HepG2 (cell line): Measurements from ENCODE around the gene PPOX. TPM values are rescaled to one million over a fixed set of nuclear protein-coding genes. Genes with fewer than 3 reads are reported as not detected.

Experiments used
- ARNT2 ChIP-seq: sonication (generic); formaldehyde crosslinking; IDR thresholded peaks from 2 replicates; pipeline ENCODE4 v1.8.0; 2022; ENCODE audit warnings: mild to moderate bottlenecking, low read depth, missing genetic modification reagents, moderate library complexity
- BRD4 ChIP-seq: sonication (generic); formaldehyde crosslinking; IDR thresholded peaks from 2 replicates; pipeline ENCODE4 v1.4.0; 2020; ENCODE audit warnings: missing genetic modification reagents
- FOXA1 ChIP-seq, 2 experiments: fragments of 450-650 bp in 1 of 2; sonication (generic) in 1 of 2; formaldehyde crosslinking in 1 of 2; IDR thresholded peaks; 2 replicates each; pipeline versions ENCODE4 v1.4.0 to v1.6.1; 2016 to 2020; ENCODE audit warnings: missing genetic modification reagents in 1 of 2
- GATAD1 ChIP-seq: IDR thresholded peaks from 2 replicates; pipeline ENCODE4 v1.6.1; 2016; ENCODE audit warnings: missing genetic modification reagents, missing compliant biosample characterization
- HMG20A ChIP-seq: IDR thresholded peaks from 2 replicates; pipeline ENCODE4 v1.6.1; 2016; ENCODE audit warnings: borderline replicate concordance
- HNRNPH1 ChIP-seq: fragments of 200-400 bp; formaldehyde crosslinking; optimal IDR thresholded peaks from 2 replicates; pipeline ENCODE3; 2017; ENCODE audit warnings: mild to moderate bottlenecking, low read depth, low read length
- JDP2 ChIP-seq: sonication (generic); formaldehyde crosslinking; IDR thresholded peaks from 2 replicates; pipeline ENCODE4 v1.8.1; 2022; ENCODE audit warnings: missing genetic modification reagents, borderline replicate concordance
- MED8 ChIP-seq: sonication (generic); formaldehyde crosslinking; IDR thresholded peaks from 2 replicates; pipeline ENCODE4 v1.8.1; 2023; ENCODE audit warnings: mild to moderate bottlenecking, missing genetic modification reagents; ENCODE audit not compliant: insufficient replicate concordance
- RXRB ChIP-seq: IDR thresholded peaks from 2 replicates; pipeline ENCODE4 v1.6.1; 2016; ENCODE audit warnings: borderline replicate concordance, missing genetic modification reagents, missing compliant biosample characterization
- SP5 ChIP-seq: IDR thresholded peaks from 2 replicates; pipeline ENCODE4 v1.6.1; 2016; ENCODE audit warnings: low read depth, borderline replicate concordance
- TAF1 ChIP-seq: sonication (generic); formaldehyde crosslinking; IDR thresholded peaks from 2 replicates; pipeline ENCODE4 v1.4.0; 2020; ENCODE audit warnings: missing genetic modification reagents
- TCF7 ChIP-seq: sonication (generic); IDR thresholded peaks from 2 replicates; pipeline ENCODE4 v1.6.1; 2016; ENCODE audit warnings: antibody characterized with exemption, low read depth
- ZNF562 ChIP-seq: sonication (generic); formaldehyde crosslinking; IDR thresholded peaks from 2 replicates; pipeline ENCODE4 v1.8.0; 2022; ENCODE audit warnings: missing genetic modification reagents, borderline replicate concordance
- polyA plus RNA-seq, 8 experiments: library from polyadenylated mRNA; depleted of rRNA in 3 of 8; stranded (reverse) in 7 of 8; unstranded in 1 of 8; fragments of >200 nt; fragmentation: Illumina TruSeq in 4 of 8; extraction: Trizol in 4 of 8; gene quantifications; 2 replicates each; pipeline versions ENCODE4 v1.2.1 to v1.2.3, GENCODE V29; 2011 to 2016; ENCODE audit warnings: low read depth in 4 of 8, missing spikeins in 1 of 8, mixed read lengths in 1 of 8; ENCODE audit not compliant: insufficient read depth in 1 of 8
- total RNA-seq, 5 experiments: library from RNA; depleted of rRNA; stranded (reverse); fragments of >200 nt; fragmentation: Illumina TruSeq; extraction: Trizol; gene quantifications; 2 replicates each; pipeline ENCODE4 v1.2.3, GENCODE V29; 2016; ENCODE audit warnings: low read depth in 1 of 5
- TF ChIP-seq, protein P1 (sequence below): sonication (generic); formaldehyde crosslinking; IDR thresholded peaks from 2 replicates; pipeline ENCODE4 v1.5.1; 2020; ENCODE audit warnings: mild to moderate bottlenecking, moderate library complexity, missing genetic modification reagents
- TF ChIP-seq, protein P2 (sequence below): sonication (generic); formaldehyde crosslinking; IDR thresholded peaks from 2 replicates; pipeline ENCODE4 v1.5.0; 2020; ENCODE audit warnings: missing genetic modification reagents
- TF ChIP-seq, protein P3 (sequence below): sonication (generic); formaldehyde crosslinking; IDR thresholded peaks from 2 replicates; pipeline ENCODE4 v1.5.0; 2020; ENCODE audit warnings: missing genetic modification reagents
- TF ChIP-seq, protein P4 (sequence below): IDR thresholded peaks from 2 replicates; pipeline ENCODE4 v1.4.0; 2020; ENCODE audit warnings: mild to moderate bottlenecking, missing genetic modification reagents
- TF ChIP-seq, protein P5 (sequence below): sonication (generic); IDR thresholded peaks from 2 replicates; pipeline ENCODE4 v1.6.1; 2016; ENCODE audit warnings: low read depth, borderline replicate concordance
- TF ChIP-seq, protein P6 (sequence below): sonication (generic); formaldehyde crosslinking; IDR thresholded peaks from 2 replicates; pipeline ENCODE4 v1.4.0; 2020; ENCODE audit warnings: missing genetic modification reagents, mild to moderate bottlenecking, borderline replicate concordance

PPOX gene
- total and polyA plus RNA-seq, 2 of the 13 experiments (the other 11 are each of a cell fraction or from before 2014, with no cell fraction given): 15.5 to 27.7 TPM

DNA sequence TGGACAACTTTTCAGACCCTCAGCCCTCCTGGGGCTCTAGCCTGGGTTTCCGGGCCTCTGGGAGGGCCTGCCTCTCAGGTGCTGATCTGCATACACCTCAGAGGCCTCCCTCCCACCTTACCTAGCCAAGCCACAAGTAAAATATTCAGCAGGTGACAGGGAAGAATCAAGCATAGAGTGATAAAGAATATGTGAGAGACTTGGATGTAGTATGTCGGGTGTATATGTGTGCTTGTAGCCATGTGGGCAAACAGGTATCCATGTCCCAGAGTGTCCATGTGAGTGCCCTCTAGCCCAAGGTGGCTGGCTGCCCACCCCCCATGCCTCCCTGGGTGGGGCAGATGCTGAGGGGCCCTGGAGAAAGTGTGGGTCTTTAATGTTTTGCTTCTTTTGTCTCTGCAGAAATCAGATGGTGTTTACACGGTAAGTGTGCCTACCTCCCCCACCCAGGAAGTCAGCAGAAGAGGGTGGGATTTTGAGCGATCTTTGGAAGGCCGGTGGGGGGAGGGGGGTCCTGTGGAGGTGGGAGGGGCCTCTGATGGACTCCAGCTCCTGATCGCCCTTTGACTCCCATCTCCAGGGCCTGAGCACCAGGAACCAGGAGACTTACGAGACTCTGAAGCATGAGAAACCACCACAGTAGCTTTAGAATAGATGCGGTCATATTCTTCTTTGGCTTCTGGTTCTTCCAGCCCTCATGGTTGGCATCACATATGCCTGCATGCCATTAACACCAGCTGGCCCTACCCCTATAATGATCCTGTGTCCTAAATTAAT is 52.3 kb downstream of the PPOX start (continued):
- TF ChIP-seq, protein P1, sequence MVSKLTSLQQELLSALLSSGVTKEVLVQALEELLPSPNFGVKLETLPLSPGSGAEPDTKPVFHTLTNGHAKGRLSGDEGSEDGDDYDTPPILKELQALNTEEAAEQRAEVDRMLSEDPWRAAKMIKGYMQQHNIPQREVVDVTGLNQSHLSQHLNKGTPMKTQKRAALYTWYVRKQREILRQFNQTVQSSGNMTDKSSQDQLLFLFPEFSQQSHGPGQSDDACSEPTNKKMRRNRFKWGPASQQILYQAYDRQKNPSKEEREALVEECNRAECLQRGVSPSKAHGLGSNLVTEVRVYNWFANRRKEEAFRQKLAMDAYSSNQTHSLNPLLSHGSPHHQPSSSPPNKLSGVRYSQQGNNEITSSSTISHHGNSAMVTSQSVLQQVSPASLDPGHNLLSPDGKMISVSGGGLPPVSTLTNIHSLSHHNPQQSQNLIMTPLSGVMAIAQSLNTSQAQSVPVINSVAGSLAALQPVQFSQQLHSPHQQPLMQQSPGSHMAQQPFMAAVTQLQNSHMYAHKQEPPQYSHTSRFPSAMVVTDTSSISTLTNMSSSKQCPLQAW: peak; percentile 88
- TF ChIP-seq, protein P2, sequence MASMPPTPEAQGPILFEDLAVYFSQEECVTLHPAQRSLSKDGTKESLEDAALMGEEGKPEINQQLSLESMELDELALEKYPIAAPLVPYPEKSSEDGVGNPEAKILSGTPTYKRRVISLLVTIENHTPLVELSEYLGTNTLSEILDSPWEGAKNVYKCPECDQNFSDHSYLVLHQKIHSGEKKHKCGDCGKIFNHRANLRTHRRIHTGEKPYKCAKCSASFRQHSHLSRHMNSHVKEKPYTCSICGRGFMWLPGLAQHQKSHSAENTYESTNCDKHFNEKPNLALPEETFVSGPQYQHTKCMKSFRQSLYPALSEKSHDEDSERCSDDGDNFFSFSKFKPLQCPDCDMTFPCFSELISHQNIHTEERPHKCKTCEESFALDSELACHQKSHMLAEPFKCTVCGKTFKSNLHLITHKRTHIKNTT: no peak
- TF ChIP-seq, protein P3, sequence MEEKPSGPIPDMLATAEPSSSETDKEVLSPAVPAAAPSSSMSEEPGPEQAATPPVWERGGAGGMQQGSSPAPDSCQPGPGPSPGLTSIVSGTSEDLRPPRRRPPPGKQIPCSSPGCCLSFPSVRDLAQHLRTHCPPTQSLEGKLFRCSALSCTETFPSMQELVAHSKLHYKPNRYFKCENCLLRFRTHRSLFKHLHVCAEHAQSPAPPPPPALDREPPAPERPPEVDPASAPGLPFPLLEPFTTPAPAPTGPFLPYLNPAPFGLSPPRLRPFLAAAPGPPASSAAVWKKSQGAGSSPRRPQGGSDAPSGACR: peak; percentile 28; the same call in 1 of the 2 replicates
- TF ChIP-seq HMG20A (CRISPR knock-in tag) (peak; percentile 52; the same call in 1 of the 2 replicates), ZNF562 (CRISPR knock-in tag) (0 out of 2 replicates have a peak, but pooled peaks have one; percentile 15), MED8 (CRISPR knock-in tag) (peak; percentile 85), HNRNPH1 (peak; percentile 88), GATAD1 (peak; percentile 45; the same call in 1 of the 2 replicates), BRD4 (peak; percentile 71), SP5 (CRISPR knock-in tag) (peak; percentile 99), JDP2 (CRISPR knock-in tag) (peak; percentile 14; the same call in 1 of the 2 replicates), TCF7 (peak; percentile 78), TAF1 (peak; percentile 31; the same call in 1 of the 2 replicates), RXRB (peak; percentile 87), ARNT2 (CRISPR knock-in tag) (peak; percentile 67; the same call in 1 of the 2 replicates), FOXA1 (IDR thresholded peaks at IDR 0.05) (no peak), FOXA1 (CRISPR knock-in tag; IDR thresholded peaks at IDR 0.05) (peak; percentile 88)
- TF ChIP-seq, protein P4, sequence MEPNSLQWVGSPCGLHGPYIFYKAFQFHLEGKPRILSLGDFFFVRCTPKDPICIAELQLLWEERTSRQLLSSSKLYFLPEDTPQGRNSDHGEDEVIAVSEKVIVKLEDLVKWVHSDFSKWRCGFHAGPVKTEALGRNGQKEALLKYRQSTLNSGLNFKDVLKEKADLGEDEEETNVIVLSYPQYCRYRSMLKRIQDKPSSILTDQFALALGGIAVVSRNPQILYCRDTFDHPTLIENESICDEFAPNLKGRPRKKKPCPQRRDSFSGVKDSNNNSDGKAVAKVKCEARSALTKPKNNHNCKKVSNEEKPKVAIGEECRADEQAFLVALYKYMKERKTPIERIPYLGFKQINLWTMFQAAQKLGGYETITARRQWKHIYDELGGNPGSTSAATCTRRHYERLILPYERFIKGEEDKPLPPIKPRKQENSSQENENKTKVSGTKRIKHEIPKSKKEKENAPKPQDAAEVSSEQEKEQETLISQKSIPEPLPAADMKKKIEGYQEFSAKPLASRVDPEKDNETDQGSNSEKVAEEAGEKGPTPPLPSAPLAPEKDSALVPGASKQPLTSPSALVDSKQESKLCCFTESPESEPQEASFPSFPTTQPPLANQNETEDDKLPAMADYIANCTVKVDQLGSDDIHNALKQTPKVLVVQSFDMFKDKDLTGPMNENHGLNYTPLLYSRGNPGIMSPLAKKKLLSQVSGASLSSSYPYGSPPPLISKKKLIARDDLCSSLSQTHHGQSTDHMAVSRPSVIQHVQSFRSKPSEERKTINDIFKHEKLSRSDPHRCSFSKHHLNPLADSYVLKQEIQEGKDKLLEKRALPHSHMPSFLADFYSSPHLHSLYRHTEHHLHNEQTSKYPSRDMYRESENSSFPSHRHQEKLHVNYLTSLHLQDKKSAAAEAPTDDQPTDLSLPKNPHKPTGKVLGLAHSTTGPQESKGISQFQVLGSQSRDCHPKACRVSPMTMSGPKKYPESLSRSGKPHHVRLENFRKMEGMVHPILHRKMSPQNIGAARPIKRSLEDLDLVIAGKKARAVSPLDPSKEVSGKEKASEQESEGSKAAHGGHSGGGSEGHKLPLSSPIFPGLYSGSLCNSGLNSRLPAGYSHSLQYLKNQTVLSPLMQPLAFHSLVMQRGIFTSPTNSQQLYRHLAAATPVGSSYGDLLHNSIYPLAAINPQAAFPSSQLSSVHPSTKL (CRISPR knock-in tag): peak; percentile 83
- TF ChIP-seq, protein P5, sequence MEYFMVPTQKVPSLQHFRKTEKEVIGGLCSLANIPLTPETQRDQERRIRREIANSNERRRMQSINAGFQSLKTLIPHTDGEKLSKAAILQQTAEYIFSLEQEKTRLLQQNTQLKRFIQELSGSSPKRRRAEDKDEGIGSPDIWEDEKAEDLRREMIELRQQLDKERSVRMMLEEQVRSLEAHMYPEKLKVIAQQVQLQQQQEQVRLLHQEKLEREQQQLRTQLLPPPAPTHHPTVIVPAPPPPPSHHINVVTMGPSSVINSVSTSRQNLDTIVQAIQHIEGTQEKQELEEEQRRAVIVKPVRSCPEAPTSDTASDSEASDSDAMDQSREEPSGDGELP: peak; percentile 85
- TF ChIP-seq, protein P6, sequence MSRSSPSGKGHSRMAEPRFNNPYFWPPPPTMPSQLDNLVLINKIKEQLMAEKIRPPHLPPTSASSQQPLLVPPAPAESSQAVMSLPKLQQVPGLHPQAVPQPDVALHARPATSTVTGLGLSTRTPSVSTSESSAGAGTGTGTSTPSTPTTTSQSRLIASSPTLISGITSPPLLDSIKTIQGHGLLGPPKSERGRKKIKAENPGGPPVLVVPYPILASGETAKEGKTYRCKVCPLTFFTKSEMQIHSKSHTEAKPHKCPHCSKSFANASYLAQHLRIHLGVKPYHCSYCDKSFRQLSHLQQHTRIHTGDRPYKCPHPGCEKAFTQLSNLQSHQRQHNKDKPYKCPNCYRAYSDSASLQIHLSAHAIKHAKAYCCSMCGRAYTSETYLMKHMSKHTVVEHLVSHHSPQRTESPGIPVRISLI: peak; percentile 59; the same call in 1 of the 2 replicates
